ENCODE results near the gene SLX4. TPM values are rescaled to one million over a fixed set of nuclear protein-coding genes. Genes with fewer than 3 reads are reported as not detected.

Gene SLX4
- total RNA-seq, 1 experiment from 2014 or later, result 5.9 TPM

DNA sequence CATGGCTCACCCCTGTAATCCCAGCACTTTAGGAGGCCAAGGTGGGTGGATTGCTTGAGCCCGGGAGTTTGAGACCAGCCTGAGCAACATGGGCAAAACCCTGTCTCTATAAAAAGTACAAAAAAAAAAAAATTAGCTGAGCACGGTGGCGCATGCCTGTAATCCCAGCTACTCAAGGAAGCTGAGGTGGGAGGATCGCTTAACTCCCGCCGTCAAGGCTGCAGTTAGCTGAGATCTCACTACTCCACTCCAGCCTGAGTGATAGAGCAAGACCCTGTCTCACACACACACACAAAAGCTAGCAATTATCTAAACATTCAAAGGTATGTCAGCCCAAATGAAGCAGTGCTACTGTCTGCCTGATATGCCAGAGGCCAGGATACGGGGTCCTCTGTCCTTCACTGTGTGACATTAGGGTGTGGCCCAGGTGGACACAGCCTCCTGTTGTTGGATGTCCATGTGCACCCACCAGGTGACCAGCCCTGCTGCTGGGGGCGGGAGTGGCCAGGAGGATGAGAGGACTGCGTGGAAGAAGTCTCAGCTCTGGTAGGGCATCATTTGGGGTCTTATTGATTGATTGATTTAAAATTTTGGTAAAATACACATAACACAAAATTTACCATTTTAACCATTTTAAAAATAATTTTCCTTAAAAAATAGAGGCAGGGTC lies 38.1 kb downstream of the SLX4 start:
- no peaks in the 10 kb centered on the region for H3K4me1 Mint-ChIP-seq (ENCODE audit: insufficient read depth, unreplicated experiment)
- POLR2A ChIA-PET, result interaction anchor here (0.7 kb wide), 1 partner anchor 528 kb away, joined by 3 read pairs; no protein-coding TSS in a partner anchor
- peaks cover 4% of the 10 kb centered on the region for H3K36me3 Mint-ChIP-seq (ENCODE audit: insufficient read depth, unreplicated experiment)
- TF ChIP-seq, protein P1, sequence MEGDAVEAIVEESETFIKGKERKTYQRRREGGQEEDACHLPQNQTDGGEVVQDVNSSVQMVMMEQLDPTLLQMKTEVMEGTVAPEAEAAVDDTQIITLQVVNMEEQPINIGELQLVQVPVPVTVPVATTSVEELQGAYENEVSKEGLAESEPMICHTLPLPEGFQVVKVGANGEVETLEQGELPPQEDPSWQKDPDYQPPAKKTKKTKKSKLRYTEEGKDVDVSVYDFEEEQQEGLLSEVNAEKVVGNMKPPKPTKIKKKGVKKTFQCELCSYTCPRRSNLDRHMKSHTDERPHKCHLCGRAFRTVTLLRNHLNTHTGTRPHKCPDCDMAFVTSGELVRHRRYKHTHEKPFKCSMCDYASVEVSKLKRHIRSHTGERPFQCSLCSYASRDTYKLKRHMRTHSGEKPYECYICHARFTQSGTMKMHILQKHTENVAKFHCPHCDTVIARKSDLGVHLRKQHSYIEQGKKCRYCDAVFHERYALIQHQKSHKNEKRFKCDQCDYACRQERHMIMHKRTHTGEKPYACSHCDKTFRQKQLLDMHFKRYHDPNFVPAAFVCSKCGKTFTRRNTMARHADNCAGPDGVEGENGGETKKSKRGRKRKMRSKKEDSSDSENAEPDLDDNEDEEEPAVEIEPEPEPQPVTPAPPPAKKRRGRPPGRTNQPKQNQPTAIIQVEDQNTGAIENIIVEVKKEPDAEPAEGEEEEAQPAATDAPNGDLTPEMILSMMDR (IDR thresholded peaks at IDR 0.05; ENCODE audit: unreplicated experiment), result no peak
- H3K4me3 Mint-ChIP-seq (ENCODE audit: unreplicated experiment), result no peak overlapping the region
- DNase-seq (ENCODE audit: unreplicated experiment), result no peak
- no peaks in the 10 kb centered on the region for H3K27me3 Mint-ChIP-seq (ENCODE audit: insufficient read depth, unreplicated experiment)
- CTCF ChIA-PET, result interaction anchor here (0.6 kb wide), 1 partner anchor 12 kb away, joined by 3 read pairs; no protein-coding TSS in a partner anchor
- no peak overlapping the region for H3K27ac Mint-ChIP-seq (ENCODE audit: low read depth, unreplicated experiment)
- intact Hi-C loops (cut with micrococcal nuclease), result no loop called here
- BruUV-seq (replicated peaks), result no TSS peak
- H3K9me3 Mint-ChIP-seq (ENCODE audit: unreplicated experiment), result peaks cover 7% of the 10 kb centered on the region

DNA sequence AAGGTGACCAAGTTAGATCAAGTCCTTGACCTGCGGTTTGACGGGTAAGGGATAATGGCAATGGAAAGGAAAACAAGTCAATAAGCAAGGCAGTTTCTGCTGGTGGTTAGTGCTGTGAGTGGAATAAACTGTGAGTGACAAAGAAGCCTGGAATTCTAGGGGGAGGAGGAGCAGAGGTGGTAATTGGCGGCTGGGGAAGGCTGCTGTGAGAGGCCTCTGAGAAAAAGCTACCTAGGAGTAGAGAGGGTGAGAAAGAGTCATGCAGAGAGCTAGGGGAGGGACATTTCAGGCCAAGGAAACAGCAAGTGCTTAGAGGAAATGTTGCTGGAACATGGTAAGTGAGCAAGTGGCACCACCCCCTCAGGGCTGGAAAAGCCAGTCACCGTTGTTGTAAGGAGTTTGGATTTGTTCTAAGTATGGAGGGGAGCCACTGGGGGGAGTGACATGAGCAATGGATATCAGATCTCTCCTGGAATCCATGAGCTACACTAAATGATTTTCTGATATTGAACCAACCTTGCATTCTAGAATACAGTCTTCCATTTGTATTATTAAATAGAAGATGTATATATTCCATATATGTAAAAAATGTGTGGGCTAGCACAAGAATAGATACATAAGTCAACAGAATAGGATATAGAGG lies 40.9 kb downstream of the SLX4 start:
- Mint-ChIP-seq H3K9me3 (ENCODE audit: unreplicated experiment) (peaks cover 7% of the 10 kb centered on the region), H3K27ac (ENCODE audit: low read depth, unreplicated experiment) (no peak overlapping the region), H3K4me1 (ENCODE audit: insufficient read depth, unreplicated experiment) (no peaks in the 10 kb centered on the region), H3K27me3 (ENCODE audit: insufficient read depth, unreplicated experiment) (no peaks in the 10 kb centered on the region), H3K4me3 (ENCODE audit: unreplicated experiment) (no peak overlapping the region), H3K36me3 (ENCODE audit: insufficient read depth, unreplicated experiment) (peaks cover 4% of the 10 kb centered on the region)
- DNase-seq (ENCODE audit: unreplicated experiment), result no peak
- BruUV-seq (replicated peaks), result no TSS peak
- TF ChIP-seq, protein P1 (IDR thresholded peaks at IDR 0.05; ENCODE audit: unreplicated experiment), result no peak
- ChIA-PET POLR2A (no interaction called here), CTCF (no interaction called here)
- intact Hi-C loops (cut with micrococcal nuclease), result no loop called here

DNA sequence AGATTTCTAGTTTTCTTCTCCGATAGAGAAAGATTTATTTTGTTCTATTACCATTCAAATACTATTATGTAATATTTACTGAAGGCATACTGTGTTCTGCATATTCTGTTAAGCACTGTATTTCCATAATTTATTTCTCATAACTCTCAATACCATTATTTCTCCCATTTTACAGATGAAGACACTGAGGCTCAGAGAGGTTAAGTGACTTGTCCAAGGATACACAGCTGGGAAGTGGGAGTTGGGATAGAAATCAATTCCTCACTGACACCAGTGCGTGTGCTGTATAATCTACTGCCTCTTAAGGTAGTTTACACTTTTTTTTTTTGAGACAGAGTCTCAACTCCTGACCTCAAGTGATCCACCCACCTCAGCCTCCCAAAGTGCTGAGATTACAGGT lies 41.6 kb downstream of the SLX4 start:
- no peak overlapping the region for H3K4me3 Mint-ChIP-seq (ENCODE audit: unreplicated experiment)
- peaks cover 7% of the 10 kb centered on the region for H3K9me3 Mint-ChIP-seq (ENCODE audit: unreplicated experiment)
- intact Hi-C loops (cut with micrococcal nuclease), result no loop called here
- H3K36me3 Mint-ChIP-seq (ENCODE audit: insufficient read depth, unreplicated experiment), result peaks cover 4% of the 10 kb centered on the region
- POLR2A ChIA-PET, result no interaction called here
- TF ChIP-seq, protein P1 (IDR thresholded peaks at IDR 0.05; ENCODE audit: unreplicated experiment), result no peak
- H3K4me1 Mint-ChIP-seq (ENCODE audit: insufficient read depth, unreplicated experiment), result no peaks in the 10 kb centered on the region
- DNase-seq (ENCODE audit: unreplicated experiment), result no peak
- no peak overlapping the region for H3K27ac Mint-ChIP-seq (ENCODE audit: low read depth, unreplicated experiment)
- CTCF ChIA-PET, result no interaction called here
- BruUV-seq (replicated peaks), result no TSS peak
- H3K27me3 Mint-ChIP-seq (ENCODE audit: insufficient read depth, unreplicated experiment), result no peaks in the 10 kb centered on the region

DNA sequence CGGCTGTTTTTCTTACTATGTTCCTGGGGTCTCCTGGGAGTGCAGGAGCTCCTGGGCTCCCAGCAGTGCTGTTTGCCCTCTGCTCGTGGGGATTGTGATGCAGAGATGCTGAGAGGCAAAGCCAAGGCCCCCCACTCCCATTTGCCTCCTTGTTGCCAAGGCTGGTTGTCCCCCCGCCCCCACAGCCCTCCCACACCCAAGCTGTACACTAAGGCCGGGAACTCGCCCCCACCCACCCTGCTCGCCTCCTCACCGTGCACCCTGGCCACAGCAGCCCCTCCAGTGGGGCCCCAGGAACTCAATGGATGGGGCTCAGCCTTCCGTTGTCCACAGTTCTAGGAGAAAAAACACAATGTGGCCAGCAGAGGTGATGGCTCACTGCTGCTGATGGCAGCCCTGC lies 44.4 kb downstream of the SLX4 start:
- H3K4me3 Mint-ChIP-seq (ENCODE audit: unreplicated experiment), result no peak overlapping the region
- ChIA-PET CTCF (interaction anchor here (0.6 kb wide), 2 partner anchors 165 to 751 kb away, joined by 3 read pairs; no protein-coding TSS in a partner anchor), POLR2A (no interaction called here)
- peaks cover 4% of the 10 kb centered on the region for H3K36me3 Mint-ChIP-seq (ENCODE audit: insufficient read depth, unreplicated experiment)
- intact Hi-C loops (cut with micrococcal nuclease), result no loop called here
- TF ChIP-seq, protein P1 (IDR thresholded peaks at IDR 0.05; ENCODE audit: unreplicated experiment), result no peak
- BruUV-seq (replicated peaks), result no TSS peak
- H3K9me3 Mint-ChIP-seq (ENCODE audit: unreplicated experiment), result peaks cover 7% of the 10 kb centered on the region
- no peaks in the 10 kb centered on the region for H3K4me1 Mint-ChIP-seq (ENCODE audit: insufficient read depth, unreplicated experiment)
- H3K27me3 Mint-ChIP-seq (ENCODE audit: insufficient read depth, unreplicated experiment), result no peaks in the 10 kb centered on the region
- no peak overlapping the region for H3K27ac Mint-ChIP-seq (ENCODE audit: low read depth, unreplicated experiment)
- no peak for DNase-seq (ENCODE audit: unreplicated experiment)

Data from MCF 10A (cell line).